ENCODE results near the gene LYPLAL1. TPM values are rescaled to one million over a fixed set of nuclear protein-coding genes. Genes with fewer than 3 reads are reported as not detected.

Gene LYPLAL1
- total and polyA plus RNA-seq, 10 donors, result 13.6 to 42.5 (median 28.8) TPM

DNA sequence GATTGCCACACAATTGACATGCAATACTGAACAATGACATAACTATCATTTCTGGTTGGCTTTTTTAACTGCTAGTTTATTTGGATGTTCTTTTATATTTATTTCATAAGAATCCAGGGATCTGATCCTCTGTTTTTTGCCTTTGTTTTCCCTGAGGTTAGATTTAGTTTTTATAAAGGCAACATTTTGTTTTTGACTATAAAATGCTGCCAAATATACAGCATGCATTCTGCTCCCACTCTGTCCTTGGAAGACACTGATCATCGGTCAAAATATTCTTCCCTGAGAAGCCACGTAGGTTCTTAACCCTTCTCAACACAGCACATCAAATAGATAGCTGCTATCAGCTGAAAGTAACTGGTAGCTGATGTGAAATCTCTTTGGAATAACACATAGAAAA is 52.5 kb downstream of the LYPLAL1 start:
- H3K9me3 ChIP-seq, result no peaks in the 10 kb centered on the region
- no peak for TF ChIP-seq POLR2AphosphoS5 (IDR thresholded peaks at IDR 0.05)
- TF ChIP-seq, protein P1, sequence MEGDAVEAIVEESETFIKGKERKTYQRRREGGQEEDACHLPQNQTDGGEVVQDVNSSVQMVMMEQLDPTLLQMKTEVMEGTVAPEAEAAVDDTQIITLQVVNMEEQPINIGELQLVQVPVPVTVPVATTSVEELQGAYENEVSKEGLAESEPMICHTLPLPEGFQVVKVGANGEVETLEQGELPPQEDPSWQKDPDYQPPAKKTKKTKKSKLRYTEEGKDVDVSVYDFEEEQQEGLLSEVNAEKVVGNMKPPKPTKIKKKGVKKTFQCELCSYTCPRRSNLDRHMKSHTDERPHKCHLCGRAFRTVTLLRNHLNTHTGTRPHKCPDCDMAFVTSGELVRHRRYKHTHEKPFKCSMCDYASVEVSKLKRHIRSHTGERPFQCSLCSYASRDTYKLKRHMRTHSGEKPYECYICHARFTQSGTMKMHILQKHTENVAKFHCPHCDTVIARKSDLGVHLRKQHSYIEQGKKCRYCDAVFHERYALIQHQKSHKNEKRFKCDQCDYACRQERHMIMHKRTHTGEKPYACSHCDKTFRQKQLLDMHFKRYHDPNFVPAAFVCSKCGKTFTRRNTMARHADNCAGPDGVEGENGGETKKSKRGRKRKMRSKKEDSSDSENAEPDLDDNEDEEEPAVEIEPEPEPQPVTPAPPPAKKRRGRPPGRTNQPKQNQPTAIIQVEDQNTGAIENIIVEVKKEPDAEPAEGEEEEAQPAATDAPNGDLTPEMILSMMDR (IDR thresholded peaks at IDR 0.05 in 8 of 11, conservative IDR thresholded peaks at IDR 0.05 in 3 of 11), result no peak
- TF ChIP-seq POLR2A (IDR thresholded peaks at IDR 0.05), result no peak
- H3K27ac ChIP-seq, result no peak overlapping the region
- intact Hi-C loops (cut with DNase I; ENCODE audit: low total_unique reads), result no loop called here
- no peaks in the 10 kb centered on the region for H3K27me3 ChIP-seq (replicated peaks in 1 of 7)
- peaks cover 0 to 20% (median 0%) of the 10 kb centered on the region in 6 donors for H3K36me3 ChIP-seq
- no peak for DNase-seq
- H3K4me1 ChIP-seq, result no peaks in the 10 kb centered on the region
- no peak overlapping the region for H3K4me3 ChIP-seq
- 91 to 97% (median 96%) methylated on average over 2 of the region's 2 CpGs for WGBS, 5 donors

DNA sequence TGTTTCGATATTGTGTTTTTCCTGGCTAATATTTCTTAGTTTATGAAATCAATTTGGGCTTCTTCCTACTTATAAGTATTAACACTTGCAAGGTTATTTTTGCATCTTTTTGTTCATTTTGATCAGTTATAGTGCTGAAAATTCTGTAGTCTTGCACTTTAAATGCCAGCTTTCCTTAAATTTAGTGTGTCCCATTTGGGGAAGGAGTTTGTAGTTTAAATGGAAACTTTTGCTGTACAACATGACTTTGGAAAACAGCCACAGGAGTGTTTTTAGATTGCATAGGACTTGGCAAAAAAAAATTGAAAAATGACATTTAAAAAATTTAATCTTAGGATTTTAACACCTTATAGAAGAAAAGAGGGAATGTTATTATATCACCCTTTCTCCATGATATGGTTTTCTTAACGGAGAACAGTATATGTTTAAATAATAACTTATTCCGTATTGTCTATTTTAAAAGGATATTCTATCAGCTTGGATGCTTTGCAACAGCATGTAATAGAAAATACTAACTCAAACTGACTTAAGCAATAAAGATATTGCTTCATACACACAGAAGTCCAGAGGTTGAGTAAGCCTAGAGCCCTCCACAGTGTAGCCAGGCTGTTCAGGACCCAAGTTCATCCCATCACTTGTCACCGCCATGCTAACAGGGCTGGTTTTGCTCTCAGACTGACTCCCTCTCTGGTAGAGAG is 53.8 kb downstream of the LYPLAL1 start:
- H3K36me3 ChIP-seq, result peaks cover 0 to 20% (median 0%) of the 10 kb centered on the region in 6 donors
- WGBS, 5 donors, result 53 to 82% (median 69%) methylated on average over 4 of the region's 4 CpGs
- no peak overlapping the region for H3K4me3 ChIP-seq
- H3K4me1 ChIP-seq, result no peaks in the 10 kb centered on the region
- TF ChIP-seq POLR2A (IDR thresholded peaks at IDR 0.05), result no peak
- TF ChIP-seq, protein P1 (IDR thresholded peaks at IDR 0.05 in 8 of 11, conservative IDR thresholded peaks at IDR 0.05 in 3 of 11), result no peak
- no peak for TF ChIP-seq POLR2AphosphoS5 (IDR thresholded peaks at IDR 0.05)
- intact Hi-C loops (cut with DNase I; ENCODE audit: low total_unique reads), result no loop called here
- DNase-seq, result no peak
- H3K27me3 ChIP-seq (replicated peaks in 1 of 7), result no peaks in the 10 kb centered on the region
- H3K9me3 ChIP-seq, result no peaks in the 10 kb centered on the region
- no peak overlapping the region for H3K27ac ChIP-seq

DNA sequence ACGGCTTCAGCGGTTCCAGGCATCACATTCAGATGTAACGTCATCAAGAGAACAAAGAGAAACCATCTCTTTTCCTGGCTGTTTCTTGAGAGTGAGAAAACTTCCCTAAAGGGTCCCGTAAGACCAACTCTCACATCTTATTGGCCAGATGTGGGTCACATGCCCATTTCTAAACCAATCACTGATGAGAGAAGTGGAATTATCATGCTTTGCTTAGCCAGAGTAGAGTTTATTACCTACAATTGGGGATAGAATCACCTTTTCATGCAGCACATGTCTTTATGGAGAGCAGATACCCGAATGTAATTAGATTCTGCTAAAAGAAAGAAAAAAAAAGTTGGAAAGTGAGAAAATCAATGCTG is 54.4 kb downstream of the LYPLAL1 start:
- no peak for DNase-seq
- 88 to 97% (median 96%) methylated on average over 5 of the region's 5 CpGs for WGBS, 5 donors

DNA sequence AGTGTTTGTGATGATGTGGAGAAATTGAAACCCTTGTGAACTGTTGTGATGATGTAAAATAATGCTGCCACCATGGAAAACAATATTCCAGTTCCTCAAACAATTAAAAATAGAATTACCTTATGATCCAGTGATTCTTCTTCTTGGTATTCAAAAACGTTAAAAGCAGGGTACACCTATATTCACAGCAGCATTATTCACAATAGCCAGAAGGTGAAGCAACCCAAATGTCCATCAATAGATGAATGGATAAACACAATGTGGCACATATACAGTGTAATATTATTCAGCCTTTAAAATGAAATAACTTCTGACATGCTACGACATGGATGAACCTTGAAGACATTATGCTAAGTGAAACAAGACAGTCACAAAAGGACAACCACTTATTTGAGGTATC is 59.2 kb downstream of the LYPLAL1 start:
- no peaks in the 10 kb centered on the region for H3K4me1 ChIP-seq
- H3K9me3 ChIP-seq, result no peaks in the 10 kb centered on the region
- no peak for DNase-seq
- peaks cover 0 to 18% (median 0%) of the 10 kb centered on the region in 6 donors for H3K36me3 ChIP-seq
- intact Hi-C loops (cut with DNase I; ENCODE audit: low total_unique reads), result no loop called here
- no peak overlapping the region for H3K4me3 ChIP-seq
- H3K27me3 ChIP-seq (replicated peaks in 1 of 7), result no peaks in the 10 kb centered on the region
- WGBS, 5 donors, result 85 to 98% (median 90%) methylated on average over 2 of the region's 2 CpGs
- no peak overlapping the region for H3K27ac ChIP-seq
- TF ChIP-seq, protein P1 (IDR thresholded peaks at IDR 0.05 in 8 of 11, conservative IDR thresholded peaks at IDR 0.05 in 3 of 11), result no peak
- TF ChIP-seq POLR2A (IDR thresholded peaks at IDR 0.05) (no peak), POLR2AphosphoS5 (IDR thresholded peaks at IDR 0.05) (no peak)

More for the DNA sequence above, 54.4 kb downstream of the LYPLAL1 start:
- Histone ChIP-seq H3K27me3 (replicated peaks in 1 of 7) (no peaks in the 10 kb centered on the region), H3K4me3 (no peak overlapping the region), H3K27ac (no peak overlapping the region), H3K4me1 (no peaks in the 10 kb centered on the region), H3K36me3 (peaks cover 0 to 20% (median 0%) of the 10 kb centered on the region in 6 donors), H3K9me3 (no peaks in the 10 kb centered on the region)
- TF ChIP-seq, protein P1 (IDR thresholded peaks at IDR 0.05 in 8 of 11, conservative IDR thresholded peaks at IDR 0.05 in 3 of 11), result no peak
- TF ChIP-seq POLR2AphosphoS5 (IDR thresholded peaks at IDR 0.05) (no peak), POLR2A (IDR thresholded peaks at IDR 0.05) (no peak)
- intact Hi-C loops (cut with DNase I; ENCODE audit: low total_unique reads), result no loop called here
